Eye (tissue), 1 donor: ENCODE results near the gene CAMKK1.

Source experiments
- DNase-seq: peaks from one replicate; pipeline ENCODE4 v3.0.0-alpha.2; 2015

Gene CAMKK1

DNA sequence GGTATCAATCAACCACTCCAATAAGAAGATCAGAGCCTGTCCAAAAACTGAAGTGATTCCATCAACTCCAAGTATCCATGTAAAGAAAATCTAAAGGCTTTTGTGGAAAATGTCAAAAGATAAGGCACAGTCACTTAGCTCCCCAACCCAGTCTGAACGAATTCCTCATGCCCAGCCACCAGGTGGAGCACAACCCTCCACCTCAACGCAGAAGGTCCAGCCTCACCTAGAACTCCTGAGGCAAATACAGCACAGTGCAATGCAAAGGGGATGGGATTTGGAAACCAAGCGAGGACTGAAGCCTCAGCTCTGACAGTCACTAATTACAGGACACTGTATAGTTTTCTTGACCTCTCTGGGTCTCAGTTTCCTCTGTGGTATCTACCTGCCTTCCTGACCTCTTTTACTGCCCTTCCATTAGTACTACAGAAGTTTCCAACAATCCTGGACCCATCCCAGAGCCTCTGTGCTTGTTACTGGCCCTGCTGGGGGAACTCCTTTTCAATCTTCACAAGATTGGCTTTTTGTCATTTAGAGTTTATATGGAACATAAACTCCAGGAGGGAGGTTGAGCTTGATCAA is 48.8 kb downstream of the CAMKK1 start:
- DNase-seq = no peak

DNA sequence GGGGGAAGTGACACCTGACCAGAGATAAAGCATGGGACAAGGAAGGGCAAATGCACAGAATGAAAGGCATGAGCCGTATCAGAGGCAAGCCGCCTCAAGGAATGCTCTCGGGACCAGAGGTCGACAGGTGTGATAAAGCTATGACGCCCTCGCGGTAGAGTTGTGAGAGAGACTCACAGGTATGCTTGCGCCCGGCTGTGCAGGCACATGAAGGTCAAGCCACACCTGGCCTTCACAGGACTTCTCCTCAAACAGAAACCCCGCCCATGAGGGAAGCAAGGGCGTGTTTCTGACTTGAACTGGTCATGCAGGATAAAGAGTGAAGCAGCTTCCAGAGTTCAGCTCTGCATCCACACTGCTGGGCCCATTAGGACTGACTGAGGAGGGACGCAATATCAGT is 54.6 kb downstream of the CAMKK1 start:
- no peak for DNase-seq

DNA sequence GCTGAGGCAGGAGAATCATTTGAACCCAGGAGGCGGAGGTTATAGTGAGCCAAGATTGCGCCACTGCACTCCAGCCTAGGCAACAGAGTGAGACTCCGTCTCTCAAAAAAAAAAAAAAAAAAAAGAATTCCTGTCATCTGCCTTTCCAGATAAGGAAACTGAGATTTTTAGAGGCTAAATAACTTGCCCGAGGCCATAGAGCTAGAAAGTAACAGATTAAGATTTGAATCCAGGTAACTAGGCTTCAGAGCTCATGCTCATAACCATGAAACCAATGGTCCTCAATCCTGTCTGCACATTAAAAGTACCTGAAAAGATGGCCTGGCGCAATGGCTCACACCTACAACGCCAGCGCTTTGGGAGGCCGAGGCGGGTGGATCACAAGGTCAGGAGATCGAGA is 56.3 kb downstream of the CAMKK1 start:
- DNase-seq = no peak

DNA sequence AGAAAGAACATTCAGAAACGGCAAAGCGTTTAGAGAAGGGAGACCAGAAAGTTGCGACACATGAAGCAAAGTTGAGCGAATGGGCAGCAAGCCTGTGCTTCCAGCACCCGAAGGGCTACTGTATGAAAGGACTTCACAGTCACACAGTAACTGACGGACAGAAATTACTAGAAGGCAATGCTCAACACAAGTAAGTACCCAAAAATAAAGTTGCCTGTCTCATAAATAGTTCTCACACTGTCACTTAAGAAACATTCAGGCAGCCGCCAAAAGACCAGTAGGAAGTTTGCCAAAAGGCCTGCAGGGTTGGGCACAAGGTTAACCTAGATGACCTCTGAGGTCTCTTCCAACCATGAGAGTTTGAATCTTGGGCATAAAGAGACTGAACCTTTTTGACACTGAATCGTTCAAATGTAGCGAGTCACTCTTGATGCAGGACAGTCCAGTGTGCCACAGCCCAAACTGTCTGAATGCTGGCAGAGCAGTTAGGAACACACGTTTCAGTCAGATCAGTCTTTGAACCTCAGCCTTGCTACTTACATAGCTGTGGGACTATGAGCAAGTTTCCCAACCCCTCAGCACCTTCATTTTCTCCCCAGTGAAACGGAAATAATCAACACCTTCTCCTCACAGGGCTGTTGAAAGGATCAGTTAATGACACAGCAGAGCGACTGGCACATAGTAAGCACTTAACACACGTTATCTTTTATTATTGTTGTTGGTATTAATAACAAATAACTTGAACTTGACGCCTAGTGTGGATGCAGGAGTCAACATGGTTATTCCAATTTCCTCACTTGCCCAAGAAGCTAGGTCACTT is 57.2 kb downstream of the CAMKK1 start:
- DNase-seq = no peak

DNA sequence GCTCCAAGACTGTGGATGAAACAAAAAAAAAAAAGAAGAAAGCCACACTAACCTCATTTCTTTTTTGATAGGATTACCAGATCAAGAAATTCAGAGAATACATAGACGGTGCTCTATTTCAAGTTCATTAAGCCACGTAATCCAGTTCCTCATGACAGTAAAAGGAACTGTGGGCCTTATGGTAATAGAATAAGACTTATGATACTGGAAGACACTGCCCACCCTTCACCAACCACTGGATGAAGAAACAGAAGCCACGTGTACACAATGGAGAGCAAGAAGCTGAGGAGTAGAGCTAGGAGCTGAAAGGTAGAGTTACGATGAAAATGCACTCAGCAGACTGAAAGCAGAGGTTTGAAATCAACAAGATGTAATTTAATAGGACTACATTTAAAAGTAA is 58.0 kb downstream of the CAMKK1 start:
- no peak for DNase-seq

DNA sequence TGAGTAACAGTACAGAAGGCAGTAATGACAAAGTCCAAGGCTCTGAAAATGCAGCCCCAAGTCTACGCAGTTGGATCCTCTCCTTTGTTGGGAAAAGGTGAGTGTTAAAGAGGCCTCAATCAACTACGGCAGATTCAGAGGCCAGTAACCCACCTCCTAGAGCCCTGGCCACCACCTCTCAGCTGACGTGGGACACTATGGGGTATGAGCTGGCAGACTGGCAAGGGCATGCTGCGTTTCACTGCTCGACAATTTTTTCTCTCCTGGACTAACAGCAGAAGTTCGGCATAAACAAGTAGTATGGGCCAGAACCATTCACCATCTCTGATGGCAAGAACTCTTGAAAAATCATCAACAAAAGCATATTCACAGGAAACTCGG is 64.0 kb downstream of the CAMKK1 start:
- DNase-seq = no peak

DNA sequence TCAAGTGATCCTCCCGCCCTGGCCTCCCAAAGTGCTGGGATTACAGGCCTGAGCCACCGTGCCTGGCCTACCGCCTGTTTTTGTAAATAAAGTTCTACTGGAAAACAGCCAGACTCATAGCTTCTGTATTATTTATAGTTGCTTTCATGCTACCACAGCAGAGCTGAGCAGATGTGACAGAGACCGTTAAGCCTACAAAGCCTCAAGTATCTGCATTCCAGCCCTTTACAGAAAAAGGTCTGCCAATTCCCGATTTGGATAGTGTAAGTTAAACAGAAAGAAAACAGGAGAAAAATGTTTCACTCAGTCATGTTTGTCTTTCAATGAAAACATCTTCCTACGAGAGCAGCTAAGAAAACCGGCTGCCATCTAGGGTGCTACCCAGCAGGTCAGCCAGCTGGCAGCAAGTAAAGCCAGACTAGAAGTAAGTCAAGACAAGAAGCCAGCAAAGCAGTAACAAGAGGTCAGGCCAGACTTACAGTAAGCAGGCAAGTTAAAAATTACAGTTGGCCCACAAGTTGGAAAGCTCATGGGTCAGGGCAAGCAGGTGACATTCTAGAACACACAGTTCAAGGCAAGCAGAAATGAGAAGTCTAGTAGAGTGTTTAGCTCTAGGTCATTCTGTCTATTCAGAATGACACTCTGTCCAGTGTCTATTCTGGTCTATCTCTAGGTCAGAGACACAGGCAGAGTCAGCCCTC is 64.6 kb downstream of the CAMKK1 start:
- no peak for DNase-seq

DNA sequence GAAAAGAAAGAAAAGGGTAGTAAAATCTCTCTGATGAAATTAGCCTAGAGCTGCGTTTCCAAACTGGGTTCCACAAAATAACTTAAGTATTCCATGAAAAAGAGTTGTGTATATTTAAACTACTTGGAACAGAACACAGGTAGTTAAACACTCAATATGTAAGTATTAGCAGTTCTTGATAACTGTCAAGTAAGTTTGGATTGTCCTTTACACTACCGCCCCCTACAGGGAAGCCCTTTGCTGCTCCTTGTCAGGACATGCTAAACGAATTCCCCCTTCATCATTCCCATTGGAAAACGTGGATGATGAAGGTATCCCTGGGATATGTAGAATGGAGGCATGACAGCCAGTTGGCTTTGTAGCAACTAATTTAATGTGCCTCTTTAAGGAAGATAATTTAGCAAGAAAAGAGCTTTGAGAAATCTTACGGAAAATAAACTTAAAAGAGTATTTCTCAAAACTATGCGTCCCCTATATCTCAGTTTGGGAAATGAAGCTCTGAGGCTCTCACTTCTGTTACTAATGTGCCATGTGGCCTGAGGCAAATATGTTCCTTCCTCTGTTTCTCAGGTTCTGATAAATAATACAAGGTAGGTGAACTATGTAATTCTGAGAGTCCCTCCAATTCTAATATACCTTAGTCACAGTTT is 65.6 kb downstream of the CAMKK1 start:
- peak; percentile 74 for DNase-seq

DNA sequence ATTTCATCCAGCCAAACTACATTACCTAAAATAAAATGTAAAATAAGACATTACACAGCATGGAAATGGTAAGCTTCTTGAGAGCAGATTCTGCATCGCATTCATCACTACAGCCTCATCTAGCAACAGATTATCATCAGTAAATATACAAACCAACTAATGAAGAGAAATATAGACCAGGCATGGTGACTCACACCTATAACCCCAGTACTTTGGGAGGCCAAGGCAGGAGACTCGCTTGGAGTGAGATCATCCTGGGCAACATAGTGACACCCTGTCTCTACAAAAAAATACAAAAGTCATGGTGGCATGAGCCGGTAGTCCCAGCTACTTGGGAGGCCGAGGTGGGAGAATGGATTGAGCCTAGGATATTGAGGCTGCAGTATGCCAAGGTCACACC is 66.7 kb downstream of the CAMKK1 start:
- no peak for DNase-seq

DNA sequence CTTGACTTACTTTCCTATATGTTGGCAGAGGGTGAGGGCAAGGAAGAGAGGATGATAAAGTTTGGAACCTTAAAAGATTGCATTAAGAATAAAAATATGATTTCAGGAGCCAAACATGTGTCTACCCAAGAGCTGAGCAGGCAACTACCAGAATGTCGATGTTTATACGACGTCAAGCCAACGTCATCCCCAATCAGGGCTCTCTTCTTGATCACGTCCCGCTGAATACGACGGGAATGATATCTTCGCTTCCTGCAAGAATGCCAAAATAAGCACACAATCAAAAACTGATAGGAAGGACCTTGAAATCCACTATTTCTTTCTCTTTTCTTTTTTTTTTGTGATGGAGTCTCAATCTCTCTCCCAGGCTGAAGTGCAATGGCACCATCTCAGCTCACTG is 71.8 kb downstream of the CAMKK1 start:
- no peak for DNase-seq

DNA sequence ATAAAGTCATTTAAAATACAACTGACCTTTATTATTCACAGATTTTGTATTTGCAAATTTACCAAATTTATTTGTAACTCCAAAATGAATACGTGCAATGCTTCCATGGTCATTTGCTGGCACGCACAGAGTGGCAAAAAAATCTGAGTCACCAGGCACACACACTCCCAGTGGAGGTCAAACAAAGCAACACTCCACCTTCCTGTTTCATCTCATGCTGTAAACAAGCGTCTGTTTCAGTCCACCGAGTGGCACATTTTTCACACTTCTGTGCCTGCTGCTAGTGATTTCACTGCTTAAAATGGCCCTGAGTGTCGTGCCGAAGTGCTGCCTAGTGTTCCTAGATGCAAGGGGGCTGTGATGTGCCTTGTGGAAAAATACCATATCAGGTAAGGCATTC is 74.1 kb downstream of the CAMKK1 start:
- no peak for DNase-seq

DNA sequence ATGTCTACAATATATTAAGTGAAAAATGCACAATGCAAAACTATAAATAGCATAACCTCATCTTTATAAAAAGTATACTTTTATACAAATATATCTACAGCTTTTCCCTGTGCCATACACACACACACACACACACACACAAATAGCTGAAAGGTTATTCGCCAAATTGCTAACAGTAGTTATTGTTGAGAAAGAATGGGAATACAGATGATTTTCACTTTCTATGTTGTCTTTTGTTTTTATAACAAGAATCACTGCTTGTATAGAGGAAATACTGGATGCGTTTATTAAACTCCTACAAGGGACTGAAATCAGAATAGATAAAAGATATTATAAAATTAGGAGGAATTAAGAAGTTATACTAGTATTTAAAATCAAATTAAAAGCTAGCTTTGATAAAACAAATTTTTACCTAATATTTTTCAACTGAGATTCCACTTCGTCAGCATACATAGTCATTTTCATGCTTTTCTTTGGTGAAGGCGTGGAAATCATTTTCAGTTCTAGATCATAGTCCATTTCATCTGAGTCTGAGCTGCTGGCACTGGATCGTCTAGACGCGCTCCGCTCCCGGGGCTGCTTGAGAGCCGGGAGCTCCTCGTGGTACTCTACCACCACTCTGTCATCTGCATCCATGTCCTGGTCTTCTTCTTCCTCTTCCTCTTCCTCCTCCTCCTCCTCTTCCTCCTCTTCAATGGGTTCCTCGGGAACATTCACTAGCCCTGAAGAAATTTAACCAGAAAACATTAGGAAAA is 74.8 kb downstream of the CAMKK1 start:
- DNase-seq = no peak

DNA sequence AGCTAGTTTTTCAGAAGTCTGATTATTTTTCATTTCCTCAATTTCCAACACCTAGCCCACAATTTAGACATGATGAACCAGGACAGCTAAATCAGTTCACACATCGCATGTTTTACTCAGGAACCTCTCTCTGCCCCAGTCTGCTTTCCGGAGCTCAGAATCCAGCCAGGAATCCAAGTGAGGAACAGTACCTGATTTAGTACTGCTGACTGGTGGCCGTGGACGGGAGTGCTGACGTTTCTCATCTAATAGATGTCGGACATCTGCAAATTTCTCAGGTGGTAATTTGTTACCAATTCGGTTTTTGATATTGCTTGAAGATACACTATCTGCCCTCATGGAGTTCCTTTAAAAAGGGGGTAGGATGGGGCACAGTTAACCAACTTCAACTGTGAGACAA is 76.9 kb downstream of the CAMKK1 start:
- no peak for DNase-seq

DNA sequence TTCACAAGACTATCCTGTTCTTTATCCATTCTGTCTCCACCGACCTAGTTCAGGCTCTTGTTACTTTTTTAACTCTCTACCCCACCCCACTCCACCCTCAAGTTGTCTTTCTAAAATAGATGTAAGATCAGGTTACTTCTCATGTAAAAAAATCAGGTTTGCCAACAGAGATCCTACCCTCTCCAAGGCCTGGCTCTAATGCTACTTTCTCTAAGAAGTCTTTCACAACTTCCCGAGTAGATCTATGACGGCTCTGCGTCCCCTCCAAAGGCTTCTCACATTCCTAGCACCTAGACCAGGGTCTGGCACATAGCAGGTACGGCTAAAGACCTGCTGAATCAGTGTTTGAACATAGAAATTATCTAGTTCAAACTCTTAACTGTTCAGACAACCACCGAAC is 77.7 kb downstream of the CAMKK1 start:
- no peak for DNase-seq

DNA sequence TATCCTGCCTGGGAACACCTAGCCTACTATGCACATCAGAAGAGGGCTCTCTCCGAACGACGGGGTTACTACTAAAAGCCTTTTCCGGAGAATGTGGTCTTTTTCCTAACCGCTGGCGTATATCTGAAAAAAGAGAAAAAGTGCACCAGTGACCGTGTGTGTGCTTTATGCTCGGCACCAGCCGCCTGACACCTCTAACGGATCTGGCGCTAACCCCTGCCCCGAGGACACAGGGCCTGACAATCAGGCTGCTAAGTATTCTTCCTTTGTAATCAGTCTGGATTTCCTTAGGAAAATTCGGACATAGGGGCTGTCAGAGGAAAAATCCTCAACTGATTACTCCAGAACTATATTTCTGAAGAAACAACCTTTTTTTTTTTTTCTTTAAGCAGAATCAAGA is 78.5 kb downstream of the CAMKK1 start:
- no peak for DNase-seq

DNA sequence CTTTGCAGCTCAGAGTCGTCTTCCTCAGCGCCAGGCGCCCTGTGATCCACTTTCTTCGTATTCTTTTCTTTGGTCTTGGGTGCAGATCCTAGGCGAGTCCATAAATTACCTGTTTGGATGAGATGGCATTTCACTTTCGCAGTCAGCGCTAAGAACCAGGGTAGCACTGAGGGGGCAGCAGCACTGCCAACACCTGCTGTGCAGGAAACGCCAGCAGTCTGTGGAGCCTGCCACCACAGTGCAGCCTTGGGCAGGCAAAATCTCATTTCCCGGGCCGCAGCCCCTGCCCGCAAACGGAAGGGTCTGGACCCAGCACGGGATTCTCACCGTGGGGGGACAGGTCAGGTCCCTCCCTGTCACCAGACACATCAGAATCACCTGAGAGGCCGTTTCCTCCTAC is 79.7 kb downstream of the CAMKK1 start:
- no peak for DNase-seq

DNA sequence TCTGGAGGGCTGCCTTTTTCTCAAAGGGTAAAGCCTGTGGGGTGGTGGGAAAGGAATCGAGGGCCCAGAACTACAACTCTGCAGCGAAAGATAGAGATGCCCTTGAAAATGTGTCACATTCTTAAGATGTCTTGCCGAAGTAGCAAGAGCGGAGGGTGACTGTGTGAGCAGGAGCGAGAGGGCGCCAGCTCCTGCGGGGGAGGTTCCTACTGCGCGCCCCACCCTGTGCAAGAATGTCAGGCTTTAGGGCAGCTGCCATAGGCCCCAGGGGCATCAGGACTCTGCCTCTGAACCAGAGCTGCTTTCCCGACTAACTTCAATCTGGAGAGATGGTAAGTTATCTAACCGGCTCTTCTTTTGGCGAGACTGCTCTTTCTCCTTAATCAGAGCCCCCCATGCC is 80.1 kb downstream of the CAMKK1 start:
- DNase-seq = no peak

DNA sequence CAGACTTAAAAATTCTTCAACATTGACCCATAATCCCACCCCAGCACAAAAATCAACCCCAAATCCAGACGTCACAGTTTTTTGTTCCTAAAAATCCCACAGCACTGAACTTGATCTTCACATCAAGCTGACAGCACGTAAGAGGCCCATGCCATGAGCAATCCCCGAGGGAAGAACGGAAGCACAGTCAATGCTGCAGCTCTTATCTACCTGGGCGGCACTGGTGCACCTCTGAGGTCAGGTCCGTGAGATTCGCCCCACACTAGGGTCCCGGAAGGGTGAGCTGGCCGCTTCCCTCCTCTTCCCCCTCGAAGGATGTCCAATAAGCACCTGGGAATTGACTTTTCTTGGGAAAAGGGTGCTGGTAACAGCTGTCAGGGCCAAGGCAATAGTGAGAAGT is 80.6 kb downstream of the CAMKK1 start:
- DNase-seq = no peak
